ENCODE results near the gene FRMPD1. TPM values are rescaled to one million over a fixed set of nuclear protein-coding genes. Genes with fewer than 3 reads are reported as not detected.

The FRMPD1 gene
- total RNA-seq, 2 donors from 2014 or later, result 0.21 to 0.77 TPM

Other genes starting within 250 kb of the FRMPD1 start
- 100 to 1,000 TPM in 1 of 2 donors, 10 to 100 TPM in 1; 86.6 to 109 TPM for gene GRHPR, start 228.3 kb upstream of the FRMPD1 start, total RNA-seq
- gene ZBTB5, start 185.5 kb upstream of the FRMPD1 start, total RNA-seq, result 1 to 10 TPM; 5.4 to 7.8 TPM
- 10 to 100 TPM; 12.5 to 17.2 TPM for gene POLR1E, start 165.0 kb upstream of the FRMPD1 start, total RNA-seq
- gene FBXO10, start 74.6 kb upstream of the FRMPD1 start, total RNA-seq, result 1 to 10 TPM; 6.4 to 6.7 TPM
- 10 to 100 TPM; 58.8 to 64.9 TPM for gene TOMM5, start 58.4 kb upstream of the FRMPD1 start, total RNA-seq
- 1 to 10 TPM; 4.2 to 5.7 TPM for gene TRMT10B, start 102.9 kb downstream of the FRMPD1 start, total RNA-seq
- 10 to 100 TPM; 18.8 to 19.8 TPM for gene EXOSC3, start 134.1 kb downstream of the FRMPD1 start, total RNA-seq
- 10 to 100 TPM; 19.6 to 20.0 TPM for gene DCAF10, start 149.8 kb downstream of the FRMPD1 start, total RNA-seq